WTC11 (cell line): ENCODE measurements around the gene PRKG2.

Experiments used
- ESRRA ChIP-seq: sonication (generic); formaldehyde crosslinking; IDR thresholded peaks from 2 replicates; pipeline ENCODE4 v1.8.1; 2022; ENCODE audit warnings: mild to moderate bottlenecking, missing genetic modification reagents, borderline replicate concordance
- IRF1 ChIP-seq: sonication (generic); formaldehyde crosslinking; IDR thresholded peaks from 2 replicates; pipeline ENCODE4 v1.8.0; 2023; ENCODE audit warnings: missing genetic modification reagents
- NFYB ChIP-seq: sonication (generic); formaldehyde crosslinking; conservative IDR thresholded peaks from 2 replicates; pipeline ENCODE4 v1.8.0; 2022; ENCODE audit warnings: low read depth, missing genetic modification reagents
- NR2C2 ChIP-seq: sonication (generic); formaldehyde crosslinking; IDR thresholded peaks from 2 replicates; pipeline ENCODE4 v1.8.0; 2022; ENCODE audit warnings: mild to moderate bottlenecking, missing genetic modification reagents
- TEAD4 ChIP-seq: sonication (generic); formaldehyde crosslinking; IDR thresholded peaks from 2 replicates; pipeline ENCODE4 v1.8.0; 2022; ENCODE audit warnings: mild to moderate bottlenecking, missing genetic modification reagents
- ZNF121 ChIP-seq: sonication (generic); formaldehyde crosslinking; IDR thresholded peaks from 2 replicates; pipeline ENCODE4 v1.8.0; 2023; ENCODE audit warnings: missing genetic modification reagents
- TF ChIP-seq, protein P1 (sequence below): fragments of 200-600 bp; IDR thresholded peaks from 2 replicates; pipeline ENCODE4 v1.8.0; 2022; ENCODE audit warnings: antibody characterized with exemption
- TF ChIP-seq, protein P2 (sequence below): sonication (generic); formaldehyde crosslinking; IDR thresholded peaks from 2 replicates; pipeline ENCODE4 v1.8.0; 2022; ENCODE audit warnings: mild to moderate bottlenecking, missing genetic modification reagents

DNA sequence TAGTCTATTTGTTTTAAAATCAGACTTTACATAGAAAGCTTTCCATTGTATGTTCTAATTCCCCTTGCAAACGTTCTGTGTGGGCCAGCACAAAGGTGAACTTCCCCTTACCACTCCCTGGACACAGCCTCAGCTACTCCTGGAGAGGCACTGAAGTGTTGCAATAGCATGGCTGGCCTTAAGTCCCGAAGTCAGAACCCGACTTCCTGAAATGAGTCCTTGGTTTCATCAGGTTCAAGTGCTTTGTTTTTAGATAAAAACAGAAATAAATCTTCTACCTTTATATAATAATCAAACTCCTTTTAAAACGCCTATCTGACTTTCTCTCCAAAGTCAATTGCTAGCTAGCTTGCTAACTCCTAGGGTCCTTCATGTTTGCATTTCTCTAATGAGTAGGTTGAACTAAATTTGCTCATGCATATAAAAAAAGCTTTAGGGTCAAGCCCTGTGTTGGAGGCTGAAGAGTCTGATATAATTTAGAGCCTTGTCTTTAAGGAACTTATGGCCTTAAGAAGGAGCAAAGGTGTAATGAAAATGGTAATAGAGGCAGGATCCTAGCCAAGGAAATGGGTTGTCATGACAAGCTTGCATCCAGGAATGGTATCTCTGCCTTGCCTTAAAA is 175.6 kb downstream of the PRKG2 start:
- TF ChIP-seq TEAD4 = no peak
- TF ChIP-seq, protein P1, sequence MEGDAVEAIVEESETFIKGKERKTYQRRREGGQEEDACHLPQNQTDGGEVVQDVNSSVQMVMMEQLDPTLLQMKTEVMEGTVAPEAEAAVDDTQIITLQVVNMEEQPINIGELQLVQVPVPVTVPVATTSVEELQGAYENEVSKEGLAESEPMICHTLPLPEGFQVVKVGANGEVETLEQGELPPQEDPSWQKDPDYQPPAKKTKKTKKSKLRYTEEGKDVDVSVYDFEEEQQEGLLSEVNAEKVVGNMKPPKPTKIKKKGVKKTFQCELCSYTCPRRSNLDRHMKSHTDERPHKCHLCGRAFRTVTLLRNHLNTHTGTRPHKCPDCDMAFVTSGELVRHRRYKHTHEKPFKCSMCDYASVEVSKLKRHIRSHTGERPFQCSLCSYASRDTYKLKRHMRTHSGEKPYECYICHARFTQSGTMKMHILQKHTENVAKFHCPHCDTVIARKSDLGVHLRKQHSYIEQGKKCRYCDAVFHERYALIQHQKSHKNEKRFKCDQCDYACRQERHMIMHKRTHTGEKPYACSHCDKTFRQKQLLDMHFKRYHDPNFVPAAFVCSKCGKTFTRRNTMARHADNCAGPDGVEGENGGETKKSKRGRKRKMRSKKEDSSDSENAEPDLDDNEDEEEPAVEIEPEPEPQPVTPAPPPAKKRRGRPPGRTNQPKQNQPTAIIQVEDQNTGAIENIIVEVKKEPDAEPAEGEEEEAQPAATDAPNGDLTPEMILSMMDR = no peak
- TF ChIP-seq IRF1 (CRISPR knock-in tag) = no peak
- TF ChIP-seq, protein P2, sequence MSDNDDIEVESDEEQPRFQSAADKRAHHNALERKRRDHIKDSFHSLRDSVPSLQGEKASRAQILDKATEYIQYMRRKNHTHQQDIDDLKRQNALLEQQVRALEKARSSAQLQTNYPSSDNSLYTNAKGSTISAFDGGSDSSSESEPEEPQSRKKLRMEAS (CRISPR knock-in tag) = no peak
- no peak for TF ChIP-seq NR2C2 (CRISPR knock-in tag)
- no peak for TF ChIP-seq ZNF121 (CRISPR knock-in tag)
- TF ChIP-seq NFYB = no peak
- TF ChIP-seq ESRRA (CRISPR knock-in tag) = no peak
